Mesothelial cell of epicardium (in vitro differentiated cells): ENCODE measurements around the gene ANKRD13B. TPM values are rescaled to one million over a fixed set of nuclear protein-coding genes. Genes with fewer than 3 reads are reported as not detected.
A peak's percentile ranks its signal among the peaks of the same experiment; 100 is the strongest.

Source experiments
- DNase-seq, 2 experiments: peaks; one replicate each; pipeline ENCODE4 v3.0.0; 2021; ENCODE audit warnings: low spot score in 2 of 2; ENCODE audit not compliant: unreplicated experiment in 2 of 2
- H3K27ac Mint-ChIP-seq: 2 replicates; pipeline ENCODE4 v1.8.0; 2021; ENCODE audit warnings: mixed read lengths
- H3K27me3 Mint-ChIP-seq: 2 replicates; pipeline ENCODE4 v1.8.0; 2021; ENCODE audit warnings: low read depth, mixed read lengths
- H3K36me3 Mint-ChIP-seq: 2 replicates; pipeline ENCODE4 v1.8.0; 2021; ENCODE audit warnings: mixed read lengths
- H3K4me1 Mint-ChIP-seq: 2 replicates; pipeline ENCODE4 v1.8.0; 2021; ENCODE audit warnings: mixed read lengths
- H3K4me3 Mint-ChIP-seq: 2 replicates; pipeline ENCODE4 v1.8.0; 2021; ENCODE audit warnings: mild to moderate bottlenecking, moderate library complexity, mixed read lengths
- H3K9me3 Mint-ChIP-seq: 2 replicates; pipeline ENCODE4 v1.8.0; 2021; ENCODE audit warnings: mixed read lengths
- CTCF ChIP-seq: fragments of 200-600 bp; sonication (generic); IDR thresholded peaks from one replicate; pipeline ENCODE4 v1.5.0; 2021; ENCODE audit warnings: antibody characterized with exemption; ENCODE audit not compliant: unreplicated experiment
- total RNA-seq: library from RNA; stranded (reverse); gene quantifications from 3 replicates; pipeline ENCODE4 v1.2.1, GENCODE V29; 2021

ANKRD13B gene
- total RNA-seq, 1 donor from 2014 or later: 52.7 TPM

DNA sequence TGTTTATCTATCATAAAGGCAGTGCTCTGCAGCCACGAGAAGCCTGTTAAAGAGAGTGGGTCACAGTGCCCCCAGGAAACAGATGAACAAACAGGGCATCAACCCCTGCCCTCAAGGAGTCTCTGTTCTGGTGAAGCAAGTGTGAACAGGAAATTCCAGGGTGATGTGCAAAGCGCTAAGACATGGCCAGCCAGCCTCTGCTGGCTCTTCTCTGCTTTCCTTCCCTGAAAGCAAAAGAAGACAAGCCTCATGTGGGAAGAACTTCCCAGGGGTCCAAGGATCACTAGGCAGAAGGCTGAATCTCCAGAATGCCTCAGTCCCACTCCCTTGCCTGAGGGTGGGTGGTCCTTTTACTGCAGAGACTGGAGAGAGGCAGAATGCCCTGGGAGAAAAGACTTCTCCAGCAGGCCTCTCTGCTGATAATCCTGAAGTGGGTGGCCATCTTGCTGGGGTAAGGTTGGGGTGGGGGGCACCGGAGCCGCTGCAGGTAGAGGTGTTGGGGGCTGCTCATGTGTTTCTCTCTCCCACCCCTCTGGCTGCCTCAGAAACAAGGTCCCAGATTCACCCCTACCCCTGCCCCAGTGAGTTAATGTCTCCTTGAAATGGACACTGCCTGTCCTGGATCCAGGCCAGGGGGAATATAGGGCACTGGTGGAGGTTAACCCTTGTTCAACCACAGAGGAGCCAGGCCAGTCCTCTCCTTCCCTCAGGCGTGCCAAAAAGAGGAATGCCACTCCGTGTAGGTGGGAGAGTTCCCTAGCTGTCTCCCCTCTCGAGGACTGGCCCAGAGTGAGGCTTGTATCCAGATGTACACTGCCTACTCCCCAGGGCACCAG lies 2.4 kb downstream of the ANKRD13B start:
- TF ChIP-seq CTCF: no peak
- Mint-ChIP-seq H3K4me3 (peak overlapping the region; percentile 38), H3K27me3 (no peaks in the 10 kb centered on the region), H3K27ac (no peak overlapping the region), H3K36me3 (no peaks in the 10 kb centered on the region), H3K4me1 (peaks cover 41% of the 10 kb centered on the region), H3K9me3 (no peaks in the 10 kb centered on the region)
- no peak for DNase-seq

DNA sequence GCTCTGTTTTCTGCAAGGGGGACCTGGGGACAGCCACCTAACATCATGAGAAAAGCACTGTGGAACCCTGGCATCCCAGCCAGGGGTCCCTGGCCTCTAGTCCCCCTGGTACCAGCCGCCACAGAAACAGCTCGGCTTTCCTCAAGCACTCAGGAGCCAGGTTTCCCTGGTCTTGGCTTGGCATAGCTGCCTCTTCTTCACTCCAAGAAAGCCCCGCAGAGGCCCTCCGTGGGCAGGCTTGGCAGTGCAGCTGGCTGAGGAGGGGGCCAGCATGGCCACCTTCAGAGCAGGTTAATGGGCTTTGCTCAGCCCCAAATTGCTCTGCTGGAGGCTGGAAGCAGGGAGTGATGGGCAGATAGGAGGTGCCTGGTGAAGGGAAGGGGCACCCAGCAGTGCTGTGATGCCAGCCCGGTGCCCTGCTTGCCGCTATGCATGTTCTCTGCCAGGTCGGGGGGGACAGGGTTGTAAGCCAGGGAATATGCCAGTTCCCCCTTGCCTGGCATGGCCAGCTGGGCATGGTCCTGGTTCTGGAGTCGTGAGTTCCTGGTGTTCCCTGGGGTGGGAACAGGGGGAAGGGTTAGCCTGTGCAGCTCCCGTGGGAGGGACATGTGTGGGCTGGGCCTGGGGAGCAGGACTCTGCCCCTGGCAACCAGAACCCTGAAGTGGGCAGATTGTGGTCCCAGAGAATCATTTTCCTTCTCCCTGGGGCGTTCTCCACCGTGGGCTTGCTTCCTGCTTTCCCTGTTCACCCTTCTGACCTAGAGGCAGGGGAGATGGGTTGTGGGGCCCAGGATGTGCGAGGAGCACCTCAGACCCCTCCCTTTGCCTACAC lies 3.2 kb downstream of the ANKRD13B start:
- Mint-ChIP-seq H3K36me3 (no peaks in the 10 kb centered on the region), H3K9me3 (no peaks in the 10 kb centered on the region), H3K27ac (no peak overlapping the region), H3K4me3 (no peak overlapping the region), H3K27me3 (no peaks in the 10 kb centered on the region), H3K4me1 (peaks cover 33% of the 10 kb centered on the region)
- no peak for DNase-seq
- TF ChIP-seq CTCF: no peak

DNA sequence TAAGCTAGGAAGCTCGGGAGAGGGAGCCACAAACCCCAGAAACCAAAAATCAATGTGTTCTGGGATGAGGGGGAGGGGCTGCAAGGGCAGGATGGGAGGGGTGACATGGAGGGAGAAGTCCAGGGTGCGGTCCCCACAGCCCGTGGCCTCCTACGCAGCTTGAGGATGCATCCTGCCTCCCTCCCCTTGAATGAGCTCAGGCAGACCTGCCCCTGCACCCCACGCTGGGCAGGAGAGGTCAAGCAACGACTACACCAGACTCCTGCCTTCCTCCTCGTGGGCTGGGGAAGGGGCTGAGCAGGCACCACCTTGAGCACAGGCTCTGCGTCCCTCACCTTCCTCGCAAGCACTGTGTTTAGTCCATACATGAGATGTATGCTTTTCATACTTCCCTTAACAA lies 3.9 kb downstream of the ANKRD13B start:
- Mint-ChIP-seq H3K27me3 (no peaks in the 10 kb centered on the region), H3K4me1 (peaks cover 27% of the 10 kb centered on the region), H3K27ac (no peak overlapping the region), H3K4me3 (no peak overlapping the region), H3K36me3 (no peaks in the 10 kb centered on the region), H3K9me3 (no peaks in the 10 kb centered on the region)
- no peak for DNase-seq
- TF ChIP-seq CTCF: no peak

DNA sequence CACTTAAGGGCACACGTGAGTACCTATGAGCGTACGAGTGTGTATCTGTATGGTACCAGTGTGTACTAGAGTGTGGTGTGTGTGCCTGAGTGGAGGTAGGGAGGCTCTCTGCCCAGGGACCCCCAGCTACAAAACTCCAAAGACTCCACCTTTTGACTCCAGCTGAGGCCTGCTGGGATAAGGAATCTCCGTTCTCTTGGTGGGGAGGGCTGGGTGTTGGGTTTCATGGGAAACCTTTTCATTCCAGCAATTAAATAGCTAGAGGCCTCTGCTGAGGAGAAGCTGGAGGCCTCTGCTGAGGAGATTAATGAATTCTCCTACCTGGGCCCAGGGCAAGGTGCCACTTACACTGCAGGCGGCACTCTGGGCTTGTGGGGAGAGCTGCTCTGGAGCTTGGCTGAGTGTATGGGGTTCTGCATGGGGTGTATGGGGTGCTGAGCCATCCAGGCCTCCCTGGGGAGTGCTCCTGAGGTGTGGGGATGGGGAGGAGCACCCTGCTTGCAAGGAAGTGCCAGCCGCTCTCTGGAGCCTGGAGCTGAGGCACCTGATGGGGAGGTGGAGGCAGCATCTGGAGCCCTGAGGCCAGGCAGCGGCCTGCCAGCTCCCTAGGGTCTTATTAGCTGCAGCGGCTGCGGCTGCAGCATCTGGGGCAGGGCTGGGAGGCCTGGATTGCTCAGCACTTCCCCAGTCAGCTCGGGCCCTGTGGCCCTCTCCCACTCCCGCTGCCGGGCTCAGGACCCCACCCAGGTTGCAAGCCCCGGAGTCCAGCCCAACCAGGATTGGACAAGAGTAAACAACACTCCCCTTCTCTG lies 4.6 kb downstream of the ANKRD13B start:
- Mint-ChIP-seq H3K36me3 (no peaks in the 10 kb centered on the region), H3K27ac (peak overlapping the region; percentile 75), H3K27me3 (no peaks in the 10 kb centered on the region), H3K4me3 (no peak overlapping the region), H3K9me3 (no peaks in the 10 kb centered on the region), H3K4me1 (peaks cover 20% of the 10 kb centered on the region)
- TF ChIP-seq CTCF: no peak
- DNase-seq: no peak

DNA sequence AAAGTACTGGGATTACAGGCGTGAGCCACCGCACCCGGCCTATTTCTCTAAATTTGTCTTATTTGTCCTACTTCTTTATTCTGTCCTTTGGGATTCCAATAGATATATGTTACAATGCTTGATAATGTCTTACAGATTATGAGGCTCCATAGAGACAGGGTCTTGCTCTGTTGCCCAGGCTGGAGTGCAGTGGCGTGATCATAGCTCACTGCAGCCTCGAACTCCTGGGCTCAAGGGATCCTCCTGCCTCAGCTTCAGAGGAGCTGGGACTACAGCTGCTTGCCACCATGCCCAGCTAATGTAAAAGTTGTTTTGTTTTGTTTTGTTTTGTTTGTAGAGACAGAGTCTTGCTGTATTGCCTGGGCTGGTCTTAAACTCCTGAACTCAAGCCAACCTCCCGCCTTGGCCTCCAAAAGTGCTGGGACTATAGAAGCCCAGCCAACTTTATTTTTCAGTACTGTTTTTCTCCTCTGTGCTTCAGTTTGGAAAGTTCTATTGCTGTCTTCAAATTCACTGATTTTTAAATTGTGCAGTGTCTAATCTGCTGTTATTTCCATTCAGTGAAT lies 10.3 kb downstream of the ANKRD13B start:
- DNase-seq: no peak
- no peak overlapping the region for H3K27ac Mint-ChIP-seq
- no peaks in the 10 kb centered on the region for H3K9me3 Mint-ChIP-seq
- H3K27me3 Mint-ChIP-seq: no peaks in the 10 kb centered on the region
- H3K4me1 Mint-ChIP-seq: no peaks in the 10 kb centered on the region
- H3K36me3 Mint-ChIP-seq: no peaks in the 10 kb centered on the region
- TF ChIP-seq CTCF: no peak
- H3K4me3 Mint-ChIP-seq: no peak overlapping the region
